Astrocyte of the spinal cord (primary cell): ENCODE results near the gene SLC36A1.
"Not testable (repeated sequence)": the region's sequence is repeated elsewhere in the genome, so short reads cannot be mapped to it uniquely, and the experiment has no call there.

Experiments
- DNase-seq: peaks from one replicate; pipeline ENCODE4 v3.0.0; 2011; ENCODE audit warnings: low read depth, low spot score
- H3K4me3 ChIP-seq: 2 replicates; pipeline ENCODE4 v1.5.1; 2011; ENCODE audit warnings: low read depth, mild to moderate bottlenecking, low read length, moderate library complexity
- in situ Hi-C: cut with HindIII; loops from 2 replicates; pipeline ENCODE4 v1.10.0; 2017; ENCODE audit warnings: low sequenced_read_pairs
- TF ChIP-seq, protein P1 (sequence below): IDR thresholded peaks from 2 replicates; pipeline ENCODE4 v1.5.1; 2012; ENCODE audit warnings: low read depth, mild to moderate bottlenecking, low read length, inconsistent platforms

Gene SLC36A1

DNA sequence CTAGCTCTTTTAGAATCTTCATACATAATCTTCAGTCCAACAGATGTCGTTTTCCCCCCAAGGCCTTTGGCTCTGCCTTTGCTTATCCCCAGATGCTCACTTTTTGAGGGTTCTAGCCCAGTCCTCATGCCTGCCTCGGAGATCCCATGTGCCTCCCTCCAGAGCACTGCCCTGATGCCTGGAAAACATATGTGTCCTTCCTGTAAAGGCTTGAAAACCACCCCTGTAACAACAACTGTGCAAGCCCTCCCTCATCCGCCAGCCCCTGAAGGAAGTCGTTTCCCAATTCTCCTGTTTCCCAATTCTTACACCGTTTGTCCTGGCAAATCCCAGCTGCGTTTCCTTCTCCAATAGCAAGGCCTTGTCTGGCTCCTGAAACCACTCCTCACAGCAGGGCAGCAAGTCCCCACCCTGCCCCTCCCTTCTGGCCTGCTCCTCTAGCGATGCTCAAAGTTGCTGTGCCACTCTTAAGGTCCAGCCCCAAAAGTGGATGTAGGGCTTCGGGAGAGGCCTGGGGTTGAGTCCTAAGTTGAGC is 52.2 kb downstream of the SLC36A1 start:
- in situ Hi-C loops: no loop called here
- H3K4me3 ChIP-seq: no peak overlapping the region
- TF ChIP-seq, protein P1, sequence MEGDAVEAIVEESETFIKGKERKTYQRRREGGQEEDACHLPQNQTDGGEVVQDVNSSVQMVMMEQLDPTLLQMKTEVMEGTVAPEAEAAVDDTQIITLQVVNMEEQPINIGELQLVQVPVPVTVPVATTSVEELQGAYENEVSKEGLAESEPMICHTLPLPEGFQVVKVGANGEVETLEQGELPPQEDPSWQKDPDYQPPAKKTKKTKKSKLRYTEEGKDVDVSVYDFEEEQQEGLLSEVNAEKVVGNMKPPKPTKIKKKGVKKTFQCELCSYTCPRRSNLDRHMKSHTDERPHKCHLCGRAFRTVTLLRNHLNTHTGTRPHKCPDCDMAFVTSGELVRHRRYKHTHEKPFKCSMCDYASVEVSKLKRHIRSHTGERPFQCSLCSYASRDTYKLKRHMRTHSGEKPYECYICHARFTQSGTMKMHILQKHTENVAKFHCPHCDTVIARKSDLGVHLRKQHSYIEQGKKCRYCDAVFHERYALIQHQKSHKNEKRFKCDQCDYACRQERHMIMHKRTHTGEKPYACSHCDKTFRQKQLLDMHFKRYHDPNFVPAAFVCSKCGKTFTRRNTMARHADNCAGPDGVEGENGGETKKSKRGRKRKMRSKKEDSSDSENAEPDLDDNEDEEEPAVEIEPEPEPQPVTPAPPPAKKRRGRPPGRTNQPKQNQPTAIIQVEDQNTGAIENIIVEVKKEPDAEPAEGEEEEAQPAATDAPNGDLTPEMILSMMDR: no peak
- no peak for DNase-seq

DNA sequence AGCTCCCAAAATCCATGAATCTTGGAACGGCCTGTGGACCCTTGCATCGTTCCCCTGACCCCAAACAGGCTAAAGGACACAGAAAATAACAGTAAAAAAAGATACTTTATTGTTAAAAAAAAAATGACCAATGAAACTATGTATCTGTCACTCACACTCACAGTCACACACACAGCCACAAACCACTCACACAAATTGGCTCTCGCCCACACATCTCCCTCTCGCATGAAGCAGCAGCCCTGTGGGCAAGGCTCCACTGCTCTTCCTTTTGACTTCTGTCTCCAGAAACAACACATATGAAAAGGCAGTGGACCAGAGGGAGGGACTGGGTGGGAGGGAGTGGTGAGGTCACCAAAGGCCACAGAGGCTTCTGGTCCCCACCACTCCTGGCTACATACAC is 56.6 kb downstream of the SLC36A1 start:
- DNase-seq: no peak
- in situ Hi-C loops: no loop called here
- H3K4me3 ChIP-seq: no peak overlapping the region
- TF ChIP-seq, protein P1: no peak

DNA sequence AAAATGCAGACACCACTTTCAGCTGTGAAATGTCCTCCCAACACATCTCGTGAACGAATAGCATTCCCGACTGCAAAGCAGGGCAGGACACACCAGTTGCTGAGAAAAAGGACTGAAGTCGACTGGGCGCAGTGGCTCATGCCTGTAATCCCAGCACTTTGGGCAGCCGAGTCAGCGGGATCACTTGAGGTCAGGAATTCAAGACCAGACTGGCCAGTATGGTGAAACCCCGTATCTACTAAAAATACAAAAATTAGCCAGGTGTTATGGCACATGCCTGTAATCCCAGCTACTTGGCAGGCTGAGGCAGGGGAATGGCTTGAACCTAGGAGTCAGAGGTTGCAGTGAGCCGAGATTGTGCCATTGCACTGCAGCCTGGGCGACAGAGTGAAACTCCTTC is 60.9 kb downstream of the SLC36A1 start:
- H3K4me3 ChIP-seq, in situ Hi-C loops, DNase-seq: not testable (repeated sequence)

DNA sequence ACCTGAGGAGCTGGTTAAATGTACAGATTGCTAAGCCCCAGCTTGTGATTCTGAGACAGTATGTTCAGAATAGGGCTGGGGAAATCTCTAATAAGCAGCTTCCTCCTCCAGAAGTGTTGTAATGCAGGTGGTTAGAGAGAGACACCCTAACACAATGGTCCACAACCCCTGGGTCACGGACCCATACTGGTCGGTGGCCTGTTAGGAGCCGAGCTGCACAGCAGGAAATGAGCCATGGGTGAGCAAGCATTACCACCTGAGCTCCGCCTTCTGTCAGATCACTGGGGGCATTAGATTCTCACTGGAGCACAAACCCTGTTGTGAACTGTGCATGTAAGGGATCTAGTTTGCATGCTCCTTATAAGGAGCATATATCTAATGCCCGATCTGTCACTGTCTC is 61.8 kb downstream of the SLC36A1 start:
- TF ChIP-seq, protein P1: no peak
- no peak for DNase-seq
- H3K4me3 ChIP-seq: no peak overlapping the region
- in situ Hi-C loops: no loop called here

DNA sequence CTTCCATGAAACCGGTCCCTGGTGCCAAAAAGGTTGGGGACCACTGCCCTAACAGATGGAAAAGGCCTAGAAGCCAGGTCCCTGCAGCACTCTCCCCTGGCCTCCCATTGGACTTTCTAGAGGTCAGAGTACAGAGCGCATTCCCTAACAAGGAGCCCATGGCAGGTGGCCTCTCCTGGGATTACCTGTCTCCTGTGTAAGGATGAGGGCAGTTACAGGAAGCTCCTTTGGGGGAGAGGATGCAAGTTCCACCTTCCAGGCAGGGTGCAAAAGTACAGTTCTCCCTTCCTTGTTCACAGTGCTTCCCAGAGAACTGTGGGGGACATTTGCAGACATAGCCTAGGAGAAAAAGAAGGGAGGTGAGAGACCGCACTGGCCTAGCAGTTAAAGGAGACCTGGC is 62.4 kb downstream of the SLC36A1 start:
- no peak overlapping the region for H3K4me3 ChIP-seq
- TF ChIP-seq, protein P1: no peak
- in situ Hi-C loops: no loop called here
- DNase-seq: no peak

DNA sequence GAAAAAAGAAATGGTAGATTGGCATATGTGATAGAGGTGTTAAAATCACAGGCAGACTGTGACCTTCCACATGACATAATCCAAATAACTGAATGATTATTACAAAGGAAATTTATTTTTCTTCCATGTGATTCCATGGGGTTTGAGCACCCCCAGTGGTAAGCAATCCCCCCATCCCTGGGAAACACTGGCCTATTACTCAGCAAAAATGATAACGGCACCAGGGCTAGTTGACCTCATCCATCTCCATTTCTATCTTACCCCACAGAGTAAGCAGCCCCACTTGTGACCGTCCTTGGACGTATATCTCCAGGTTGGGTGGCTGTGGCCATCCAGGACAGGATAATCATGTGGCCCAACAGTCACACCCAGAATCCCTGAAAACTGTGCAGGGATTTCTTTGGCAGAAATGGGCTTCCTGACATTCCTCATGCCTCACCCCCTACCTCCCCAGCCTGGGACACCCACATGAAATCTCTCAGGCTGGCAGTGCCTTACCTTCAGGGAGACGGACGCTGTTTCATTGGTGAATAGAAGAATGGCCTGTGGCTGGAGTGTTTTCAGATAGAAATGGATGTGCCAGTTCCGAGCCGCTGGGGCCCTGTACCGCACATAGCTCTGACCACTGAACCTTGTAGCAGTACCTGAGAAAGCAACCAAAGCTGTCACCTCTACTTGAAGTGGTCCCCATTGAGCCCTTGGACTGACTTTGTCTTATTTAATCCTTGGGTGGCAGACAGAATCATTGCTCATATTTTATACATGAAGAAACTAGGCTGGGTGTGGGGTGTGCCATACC is 69.9 kb downstream of the SLC36A1 start:
- in situ Hi-C loops: no loop called here
- TF ChIP-seq, protein P1: no peak
- H3K4me3 ChIP-seq: no peak overlapping the region
- DNase-seq: no peak

DNA sequence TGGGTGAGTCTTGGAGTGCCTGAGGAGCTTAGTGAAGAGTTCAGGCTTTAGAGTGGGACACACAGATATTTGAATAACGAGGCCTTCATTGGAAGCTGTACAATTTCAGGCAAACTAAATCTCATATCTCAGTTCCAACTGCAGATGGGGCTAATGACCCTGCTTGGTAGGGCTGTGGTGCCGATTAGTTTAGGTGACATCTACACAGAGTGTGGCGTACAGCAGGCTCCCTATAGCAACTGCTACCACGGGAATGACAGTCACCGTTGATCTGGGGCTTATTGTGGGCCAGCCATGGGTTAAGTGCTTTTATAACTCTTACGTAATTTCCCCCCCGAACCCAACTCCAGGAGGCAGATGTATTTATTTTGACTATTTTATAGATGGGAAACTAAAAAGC is 72.9 kb downstream of the SLC36A1 start:
- H3K4me3 ChIP-seq: no peak overlapping the region
- in situ Hi-C loops: no loop called here
- TF ChIP-seq, protein P1: no peak
- DNase-seq: no peak
